Measurements from ENCODE around the gene SLC22A5. TPM values are rescaled to one million over a fixed set of nuclear protein-coding genes. Genes with fewer than 3 reads are reported as not detected.

Gene SLC22A5
- total RNA-seq (2011; cell fraction: chromatin; rRNA removed; ENCODE audit: low replicate concordance), result 50.2 and 52.9 TPM in 2 replicates
- 43.7 and 56.8 TPM in 2 replicates for total RNA-seq (2011; cell fraction: nucleolus; rRNA removed)
- 53.5 and 62.8 TPM in 2 replicates for total RNA-seq (2011; cell fraction: nucleoplasm; rRNA removed)
- total RNA-seq (2014; rRNA removed) (7.0 and 9.9 TPM in 2 replicates), total RNA-seq (2014; rRNA removed; fragmentation: Illumina TruSeq; extraction: Trizol) (7.3 and 8.3 TPM in 2 replicates), total RNA-seq (2015; rRNA removed; fragmentation: Illumina TruSeq; extraction: Trizol) (6.3 and 6.9 TPM in 2 replicates), total RNA-seq (2021) (11.5 and 13.3 TPM in 2 replicates), polyA plus RNA-seq (2011; rRNA removed) (16.6 and 18.9 TPM in 2 replicates), polyA plus RNA-seq (2014; fragmentation: Illumina TruSeq; extraction: Trizol) (12.5 and 15.7 TPM in 2 replicates), polyA plus RNA-seq (2014; fragmentation: Nextera tagmentation; extraction: Ambion mirVana) (1 to 10 TPM; 3.0 to 3.3 TPM), polyA plus RNA-seq (2014; rRNA removed) (8.4 and 9.0 TPM in 2 replicates), polyA minus RNA-seq (2011; rRNA and poly(A)+ RNA removed) (15.8 TPM in 2 replicates), Bru-seq, nascent RNA (percentile 70 among the genes with signal in this experiment), BruChase-seq, experiment 1, labeled RNA remaining after a 2-hour chase (percentile 61 among the genes with signal in this experiment), BruChase-seq, experiment 2, labeled RNA remaining after a 6-hour chase (percentile 68 among the genes with signal in this experiment)
- polyA plus RNA-seq (2011; cell fraction: cytosol; rRNA removed), result 19.7 and 24.6 TPM in 2 replicates
- 77.0 and 105 TPM in 2 replicates for polyA plus RNA-seq (2011; cell fraction: nucleus; rRNA removed)
- 5.5 and 7.3 TPM in 2 replicates for polyA plus RNA-seq (2012)
- polyA minus RNA-seq (2011; cell fraction: cytosol; rRNA and poly(A)+ RNA removed), result 8.6 and 11.3 TPM in 2 replicates
- 15.1 and 16.0 TPM in 2 replicates for polyA minus RNA-seq (2011; cell fraction: nucleus; rRNA and poly(A)+ RNA removed)
- long read RNA-seq, experiment 1, transcript SLC22A5-201 (10 exons, 3,237 nt), result major isoform, 7 of 41 reads
- long read RNA-seq, experiment 1, partial matches to known transcripts, result 10 of 41 reads
- long read RNA-seq, experiment 1, other reads (novel, unspliced or antisense), result 23 of 41 reads
- long read RNA-seq, experiment 2, partial matches to known transcripts, result 0 of 20 reads
- long read RNA-seq, experiment 2, other reads (novel, unspliced or antisense), result 18 of 20 reads
- long read RNA-seq, experiment 3, partial matches to known transcripts, result 1 of 15 reads
- long read RNA-seq, experiment 3, other reads (novel, unspliced or antisense), result 12 of 15 reads

- DNase-seq (ENCODE audit: extremely low read depth in 1 of 4, low spot score in 3 of 4), result peak; percentile 83 to 86 (median 84)
- H3K9me3 ChIP-seq (replicated peaks; ENCODE audit: control insufficient read depth, insufficient read depth, low read depth, low read length), result no peaks in the 10 kb centered on the region
- peak within 1 kb of the TSS; percentile 96 for H3K4me2 ChIP-seq (ENCODE audit: insufficient read depth, low read length)
- H3K9me1 ChIP-seq (ENCODE audit: control insufficient read depth, insufficient read depth, low read length), result no peaks in the 10 kb centered on the region
- FAIRE-seq, result no peak
- ChIA-PET POLR2A (interaction anchor here (0.5 to 3.8 kb wide), 21 partner anchors 9 to 801 kb away, joined by 3 to 12 read pairs (median 4); partner anchors contain the start of genes IRF1 and SLC22A4), CTCF (ENCODE audit: low intra/inter-chr PET ratio) (interaction anchor here (0.7 to 1.1 kb wide), 2 partner anchors 132 to 305 kb away, joined by 3 to 8 read pairs; no protein-coding TSS in a partner anchor)
- peaks cover 22% of the 10 kb centered on the region; the same call in 2 of the 3 replicates for H3K36me3 ChIP-seq (ENCODE audit: control insufficient read depth, insufficient read depth, low read length)
- in situ Hi-C loops (cut with MboI), result no loop called here
- peak within 1 kb of the TSS; percentile 66 for H3K4me3 ChIP-seq
- intact Hi-C loops (cut with micrococcal nuclease), result loop anchor here (2.0 to 5.0 kb wide), 3 partner anchors 52 to 97 kb away; partner anchors contain the start of gene SLC22A4
- peak within 1 kb of the TSS; percentile 92 for H2AFZ ChIP-seq (ENCODE audit: low read depth, low read length)
- ATAC-seq, result peak; percentile 91
- peaks cover 16 to 26% of the 10 kb centered on the region in 2 experiments; a peak in 4 of 5 replicates for H3K4me1 ChIP-seq (replicated peaks in 1 of 2; ENCODE audit: control insufficient read depth in 2 of 2, insufficient read depth in 2 of 2, low read length in 2 of 2)
- peaks cover 46% of the 10 kb centered on the region for H3K79me2 ChIP-seq (ENCODE audit: control insufficient read depth, insufficient read depth, low read length)
- H3K27me3 ChIP-seq (ENCODE audit: control insufficient read depth in 2 of 2, insufficient read depth in 2 of 2, low read length in 2 of 2), result no peaks in the 10 kb centered on the region
- no peaks in the 10 kb centered on the region for H4K20me1 ChIP-seq (replicated peaks; ENCODE audit: control insufficient read depth, insufficient read depth, low read length)
- under 1% methylated on average over 51 of the region's 83 CpGs for WGBS (ENCODE audit: insufficient coverage, low coverage, missing lambda C conversion rate)
- peak within 1 kb of the TSS; percentile 84 to 93 for H3K9ac ChIP-seq (ENCODE audit: insufficient read depth in 1 of 2, low read depth in 2 of 2, low read length in 2 of 2)
- H3K27ac ChIP-seq (ENCODE audit: extremely low read depth, low read depth, low read length), result peak within 1 kb of the TSS; percentile 78
- BruUV-seq (replicated peaks), result no TSS peak
- TF ChIP-seq RBM14 (IDR thresholded peaks at IDR 0.05; ENCODE audit: borderline replicate concordance, insufficient read depth, low read depth, low read length) (no peak), ZNF512 (tag; IDR thresholded peaks at IDR 0.05) (no peak), ZNF707 (CRISPR knock-in tag; conservative IDR thresholded peaks at IDR 0.05) (no peak)
- TF ChIP-seq, protein P1, sequence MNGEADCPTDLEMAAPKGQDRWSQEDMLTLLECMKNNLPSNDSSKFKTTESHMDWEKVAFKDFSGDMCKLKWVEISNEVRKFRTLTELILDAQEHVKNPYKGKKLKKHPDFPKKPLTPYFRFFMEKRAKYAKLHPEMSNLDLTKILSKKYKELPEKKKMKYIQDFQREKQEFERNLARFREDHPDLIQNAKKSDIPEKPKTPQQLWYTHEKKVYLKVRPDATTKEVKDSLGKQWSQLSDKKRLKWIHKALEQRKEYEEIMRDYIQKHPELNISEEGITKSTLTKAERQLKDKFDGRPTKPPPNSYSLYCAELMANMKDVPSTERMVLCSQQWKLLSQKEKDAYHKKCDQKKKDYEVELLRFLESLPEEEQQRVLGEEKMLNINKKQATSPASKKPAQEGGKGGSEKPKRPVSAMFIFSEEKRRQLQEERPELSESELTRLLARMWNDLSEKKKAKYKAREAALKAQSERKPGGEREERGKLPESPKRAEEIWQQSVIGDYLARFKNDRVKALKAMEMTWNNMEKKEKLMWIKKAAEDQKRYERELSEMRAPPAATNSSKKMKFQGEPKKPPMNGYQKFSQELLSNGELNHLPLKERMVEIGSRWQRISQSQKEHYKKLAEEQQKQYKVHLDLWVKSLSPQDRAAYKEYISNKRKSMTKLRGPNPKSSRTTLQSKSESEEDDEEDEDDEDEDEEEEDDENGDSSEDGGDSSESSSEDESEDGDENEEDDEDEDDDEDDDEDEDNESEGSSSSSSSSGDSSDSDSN (IDR thresholded peaks at IDR 0.05; ENCODE audit: borderline replicate concordance in 1 of 2, low read depth in 2 of 2, low read length in 2 of 2), result no peak; a peak in 3 of 4 replicates
Measured at GRCh38 chr5:132369474-132370180, at the start of gene SLC22A5. Gene SLC22A5 (plus strand): TSS chr5:132369710. CDS start chr5:132369973, 263 bp downstream.
